Measurements from ENCODE around the gene TNNC1.
A peak's percentile ranks its signal among the peaks of the same experiment; 100 is the strongest.

TNNC1 gene

GRCh38 chr3:52458770-52459545 lies 5.1 kb upstream of the TNNC1 start:
- no peak overlapping the region for H3K27ac ChIP-seq
- no peak overlapping the region for H3K4me2 ChIP-seq
- H3K27me3 ChIP-seq: no peaks in the 10 kb centered on the region
- no peaks in the 10 kb centered on the region for H3K9me3 ChIP-seq
- peaks cover 26% of the 10 kb centered on the region for H3K4me1 ChIP-seq
- peaks cover 50% of the 10 kb centered on the region for H4K20me1 ChIP-seq
- TF ChIP-seq Cebpa-rat (IDR thresholded peaks at IDR 0.05): no peak
- H3K9ac ChIP-seq: no peak overlapping the region
- H3K36me3 ChIP-seq: peaks cover 68% of the 10 kb centered on the region
- H3K4me3 ChIP-seq: no peak overlapping the region

- peaks cover 60% of the 10 kb centered on the region for H3K36me3 ChIP-seq
- no peak overlapping the region for H3K9ac ChIP-seq
Observed at GRCh38 chr3:52458031-52458760, 4.4 kb upstream of the TNNC1 start.

GRCh38 chr3:52456800-52457183 lies 3.0 kb upstream of the TNNC1 start:
- peak overlapping the region; percentile 92 for H3K4me2 ChIP-seq
- peak overlapping the region; percentile 95 for H3K4me3 ChIP-seq
- no peaks in the 10 kb centered on the region for H3K27me3 ChIP-seq
- H3K4me1 ChIP-seq: peaks cover 26% of the 10 kb centered on the region
- TF ChIP-seq Cebpa-rat (IDR thresholded peaks at IDR 0.05): no peak
- H3K9ac ChIP-seq: peak overlapping the region; percentile 95
- H4K20me1 ChIP-seq: peaks cover 28% of the 10 kb centered on the region
- H3K9me3 ChIP-seq: no peaks in the 10 kb centered on the region
- peak overlapping the region; percentile 90 for H3K27ac ChIP-seq
- peaks cover 46% of the 10 kb centered on the region for H3K36me3 ChIP-seq

More at GRCh38 chr3:52458031-52458760, 4.4 kb upstream of the TNNC1 start:
- TF ChIP-seq Cebpa-rat (IDR thresholded peaks at IDR 0.05): no peak
- no peaks in the 10 kb centered on the region for H3K9me3 ChIP-seq
- H3K27me3 ChIP-seq: no peaks in the 10 kb centered on the region
- H3K4me3 ChIP-seq: no peak overlapping the region
- H3K27ac ChIP-seq: no peak overlapping the region
- no peak overlapping the region for H3K4me2 ChIP-seq
- H3K4me1 ChIP-seq: peaks cover 26% of the 10 kb centered on the region
- peaks cover 42% of the 10 kb centered on the region for H4K20me1 ChIP-seq

GRCh38 chr3:52456169-52456799 lies 2.4 kb upstream of the TNNC1 start:
- Histone ChIP-seq H3K4me2 (peak overlapping the region; percentile 92), H3K36me3 (peaks cover 41% of the 10 kb centered on the region), H3K9me3 (no peaks in the 10 kb centered on the region), H3K4me1 (peaks cover 26% of the 10 kb centered on the region), H4K20me1 (peaks cover 23% of the 10 kb centered on the region), H3K27me3 (no peaks in the 10 kb centered on the region), H3K4me3 (peak overlapping the region; percentile 95), H3K9ac (peak overlapping the region; percentile 95), H3K27ac (peak overlapping the region; percentile 90)
- TF ChIP-seq Cebpa-rat (IDR thresholded peaks at IDR 0.05): no peak

- H3K4me1 ChIP-seq: peaks cover 26% of the 10 kb centered on the region
- no peaks in the 10 kb centered on the region for H3K27me3 ChIP-seq
Observed at GRCh38 chr3:52455283-52456168, 1.7 kb upstream of the TNNC1 start, which contains the start of gene NISCH. Gene NISCH (plus strand): TSS chr3:52455604. CDS start chr3:52455642, 38 bp downstream.

GRCh38 chr3:52454938-52455282 lies 1.1 kb upstream of the TNNC1 start:
- Histone ChIP-seq H3K4me1 (peaks cover 26% of the 10 kb centered on the region), H3K9me3 (no peaks in the 10 kb centered on the region), H3K27ac (peak overlapping the region; percentile 77; the same call in 1 of the 2 replicates), H3K36me3 (peaks cover 28% of the 10 kb centered on the region), H4K20me1 (peaks cover 17% of the 10 kb centered on the region; the same call in 1 of the 2 replicates), H3K27me3 (no peaks in the 10 kb centered on the region), H3K4me3 (peak overlapping the region; percentile 95), H3K4me2 (peak overlapping the region; percentile 95), H3K9ac (peak overlapping the region; percentile 76)
- TF ChIP-seq Cebpa-rat (IDR thresholded peaks at IDR 0.05): no peak

More at GRCh38 chr3:52455283-52456168, 1.7 kb upstream of the TNNC1 start, which contains the start of gene NISCH:
- H3K36me3 ChIP-seq: peaks cover 34% of the 10 kb centered on the region
- H3K9ac ChIP-seq: peak within 1 kb of the TSS; percentile 95
- H3K4me2 ChIP-seq: peak within 1 kb of the TSS; percentile 95
- no peaks in the 10 kb centered on the region for H3K9me3 ChIP-seq
- H3K27ac ChIP-seq: peak within 1 kb of the TSS; percentile 90
- H4K20me1 ChIP-seq: peaks cover 17% of the 10 kb centered on the region; the same call in 1 of the 2 replicates
- H3K4me3 ChIP-seq: peak within 1 kb of the TSS; percentile 95
- TF ChIP-seq Cebpa-rat (IDR thresholded peaks at IDR 0.05): peak; percentile 97

GRCh38 chr3:52454250-52454937 lies 553 bp upstream of the TNNC1 start:
- Histone ChIP-seq H3K36me3 (peaks cover 22% of the 10 kb centered on the region), H3K9ac (0 out of 2 replicates have a peak overlapping the region, but pooled peaks have one; percentile 76), H3K4me1 (peaks cover 26% of the 10 kb centered on the region), H3K27ac (0 out of 2 replicates have a peak overlapping the region, but pooled peaks have one; percentile 77), H3K4me3 (peak overlapping the region; percentile 95; the same call in 1 of the 2 replicates), H3K4me2 (peak overlapping the region; percentile 95), H3K27me3 (no peaks in the 10 kb centered on the region), H3K9me3 (no peaks in the 10 kb centered on the region), H4K20me1 (peaks cover 17% of the 10 kb centered on the region; the same call in 1 of the 2 replicates)
- TF ChIP-seq Cebpa-rat (IDR thresholded peaks at IDR 0.05): no peak

- Histone ChIP-seq H3K27ac (no peak overlapping the region), H3K4me2 (no peak overlapping the region), H4K20me1 (peaks cover 13% of the 10 kb centered on the region; the same call in 1 of the 2 replicates), H3K9me3 (no peaks in the 10 kb centered on the region), H3K27me3 (no peaks in the 10 kb centered on the region), H3K9ac (no peak overlapping the region; the same call in 1 of the 2 replicates), H3K36me3 (peaks cover 5% of the 10 kb centered on the region), H3K4me3 (no peak overlapping the region), H3K4me1 (peaks cover 26% of the 10 kb centered on the region)
- TF ChIP-seq Cebpa-rat (IDR thresholded peaks at IDR 0.05): no peak
Observed at GRCh38 chr3:52452570-52453221, 1.1 kb downstream of the TNNC1 start.

Data from BLaER1 (cell line).